Measurements from ENCODE around the gene RABIF.
A peak's percentile ranks its signal among the peaks of the same experiment; 100 is the strongest.

The RABIF gene

DNA sequence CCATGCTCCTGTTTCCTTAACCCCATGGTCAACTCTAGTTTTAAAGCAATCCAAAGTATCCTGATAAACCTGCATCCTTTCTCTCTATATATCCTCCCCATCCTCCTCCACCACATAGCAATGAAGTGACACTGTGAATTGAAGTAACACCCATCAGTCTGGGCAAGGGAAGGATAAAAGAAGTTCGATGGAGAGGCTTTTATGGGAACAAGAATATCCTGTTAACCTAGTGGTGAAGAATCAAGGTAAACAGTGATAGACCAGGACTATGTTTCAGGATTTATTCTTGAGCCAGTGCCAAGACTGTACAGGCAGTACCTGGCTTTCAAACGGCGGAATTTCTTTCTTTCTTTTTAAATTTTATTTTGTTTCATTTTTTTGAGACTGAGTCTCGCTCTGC lies 17.6 kb downstream of the RABIF start:
- no peak for DNase-seq

DNA sequence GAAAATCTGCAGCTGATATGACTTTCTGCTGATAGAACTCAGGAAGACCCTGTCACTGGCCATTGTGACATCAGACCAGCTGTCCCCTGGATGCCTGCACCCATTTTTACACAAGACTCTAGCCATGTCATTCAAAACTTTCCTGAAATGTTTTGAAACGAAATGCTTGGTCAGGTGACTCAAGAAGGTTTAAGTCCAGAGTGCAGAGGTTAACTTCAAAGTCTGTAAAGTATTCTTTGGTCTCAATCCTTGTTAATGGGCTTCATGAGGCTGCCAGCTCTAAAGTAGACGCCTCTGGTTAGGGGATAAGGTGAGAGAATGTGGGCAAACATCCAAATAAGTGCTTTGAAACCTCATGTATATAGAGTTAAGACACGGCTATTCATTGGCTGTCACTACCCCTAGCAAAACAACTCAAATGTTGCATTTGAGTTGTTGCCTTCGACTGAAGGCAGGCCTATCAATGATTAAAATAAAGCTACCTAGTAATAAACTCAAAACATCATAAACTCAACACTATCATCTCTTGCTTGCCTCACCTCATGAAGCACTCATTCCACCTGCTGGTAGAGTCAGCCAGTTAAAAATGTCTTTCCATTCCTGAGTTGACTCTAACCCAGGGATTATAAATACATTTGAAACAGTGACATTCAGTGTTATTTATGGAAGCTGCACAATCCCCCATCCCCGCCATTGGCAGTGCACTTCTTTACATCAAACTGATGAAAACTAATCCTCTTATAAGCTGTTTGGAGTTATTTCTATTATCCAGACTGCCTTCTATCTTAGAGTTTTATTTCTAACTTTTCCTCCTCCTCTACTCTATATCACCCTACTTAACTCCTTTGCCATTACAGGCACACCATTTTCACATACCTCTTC lies 26.0 kb downstream of the RABIF start:
- peak; percentile 45 for DNase-seq

DNA sequence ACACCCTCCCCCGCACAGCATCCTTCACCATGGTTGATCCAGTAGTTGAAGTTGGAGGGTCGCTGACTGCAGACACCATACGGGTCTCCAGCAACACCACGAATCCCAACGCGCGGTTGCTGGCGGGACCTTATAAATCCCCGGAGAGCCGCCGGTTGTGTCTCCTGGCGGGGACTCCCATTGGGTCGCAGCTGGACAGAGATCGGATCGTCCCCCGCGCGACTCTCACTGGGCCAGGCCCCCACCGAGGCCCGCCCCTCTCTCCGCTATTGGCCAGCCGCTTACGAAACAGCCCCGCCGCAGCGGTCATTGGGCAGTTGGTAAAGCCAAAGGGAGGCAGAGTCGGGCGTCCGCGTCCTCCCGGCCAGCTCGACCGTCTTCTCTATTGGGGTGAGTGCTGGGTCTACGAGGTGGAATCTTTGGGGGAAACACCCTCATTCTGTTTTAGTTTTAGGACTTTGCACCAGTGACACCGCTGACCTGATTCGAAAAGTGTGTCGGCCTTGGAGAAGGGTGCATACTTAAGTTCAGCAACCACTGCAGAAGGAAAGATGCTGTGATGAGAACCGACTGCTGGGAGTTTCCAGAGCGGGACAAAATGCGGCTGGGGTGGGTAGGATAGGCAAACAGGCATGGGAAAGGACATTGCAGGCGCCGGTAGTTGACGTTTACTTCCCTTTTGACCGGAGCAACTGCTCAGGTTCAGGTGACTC lies 27.4 kb downstream of the RABIF start:
- peak; percentile 98 for DNase-seq

DNA sequence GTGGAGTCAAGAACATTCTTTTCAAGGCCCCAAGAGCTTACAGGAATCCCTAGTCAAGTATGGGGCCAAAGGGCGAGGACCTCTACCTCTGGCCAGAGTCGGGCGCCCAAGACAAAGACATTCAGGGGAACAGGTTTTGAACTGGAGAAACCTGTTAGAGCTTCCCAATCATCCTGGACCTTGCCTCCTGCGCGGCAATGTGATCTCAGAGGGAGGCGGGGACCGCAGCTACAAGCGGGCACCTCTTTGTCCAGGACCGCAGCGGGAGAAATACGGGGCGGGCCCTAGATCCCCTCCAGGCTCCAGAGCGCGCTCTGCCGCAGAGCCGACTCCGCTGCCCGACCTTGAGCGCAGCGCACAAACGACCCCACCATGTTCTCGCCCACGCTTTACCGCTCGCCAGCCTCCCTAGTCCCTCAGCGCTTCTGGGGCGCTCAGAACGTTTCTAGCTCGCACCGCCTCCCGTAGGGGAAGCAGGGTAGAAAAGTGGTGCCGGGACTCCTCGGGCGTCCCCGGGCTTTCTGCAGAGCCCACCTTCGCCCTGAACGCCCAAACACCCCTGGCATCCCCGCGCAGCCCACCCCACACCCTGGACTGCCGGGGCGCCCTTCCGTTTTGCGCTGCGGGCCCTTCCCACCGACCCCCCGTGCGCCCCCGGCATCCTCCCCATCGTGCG lies 28.1 kb downstream of the RABIF start:
- peak; percentile 77 for DNase-seq

DNA sequence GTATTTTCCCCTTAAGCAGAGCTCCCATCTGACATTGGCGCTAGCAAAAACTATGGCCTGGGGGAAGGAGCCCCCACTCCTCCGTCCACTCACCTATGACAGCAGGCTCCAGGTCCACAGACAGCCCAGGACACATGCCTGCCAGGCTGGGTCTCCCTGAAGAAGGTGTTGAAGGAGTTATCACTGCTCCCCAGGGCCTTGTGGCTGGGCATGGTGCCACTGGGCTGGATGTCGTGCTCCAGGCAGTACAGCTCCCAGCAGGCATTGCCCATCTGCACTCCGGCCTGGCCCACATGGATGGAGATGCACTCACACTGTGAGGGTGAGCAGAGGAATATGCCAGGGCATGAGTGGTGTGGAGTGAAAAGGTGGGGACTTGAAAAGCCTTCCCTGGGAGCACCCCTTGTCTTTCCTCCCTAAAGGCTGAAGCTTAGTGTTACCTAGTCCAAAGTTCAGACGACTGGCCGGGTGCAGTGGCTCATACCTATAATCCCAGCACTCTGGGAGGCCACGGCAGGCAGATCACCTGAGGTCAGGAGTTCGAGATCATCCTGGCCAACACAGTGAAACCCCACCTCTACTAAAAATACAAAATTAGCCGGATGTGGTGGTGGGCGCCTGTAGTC lies 30.0 kb downstream of the RABIF start:
- DNase-seq: no peak

DNA sequence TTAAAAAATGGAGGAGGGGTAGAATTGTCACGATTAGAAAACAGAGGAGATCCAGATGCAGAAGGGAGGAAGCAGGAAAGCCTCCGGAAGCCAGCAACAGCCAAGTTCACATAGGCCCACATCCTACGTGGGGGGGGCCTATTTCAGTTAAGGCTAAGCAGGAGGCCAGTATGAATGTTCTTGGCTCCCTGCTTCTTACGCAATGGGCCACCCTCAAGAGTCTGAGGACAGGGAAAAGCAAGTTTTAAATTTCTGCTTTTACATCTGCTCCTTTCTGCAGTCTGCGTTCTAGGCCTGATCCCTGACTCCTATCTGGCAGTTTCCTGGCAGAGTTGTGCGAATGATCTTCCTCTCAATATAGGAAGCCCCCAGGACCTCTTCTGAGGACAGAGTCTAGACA lies 30.6 kb downstream of the RABIF start:
- DNase-seq: no peak

DNA sequence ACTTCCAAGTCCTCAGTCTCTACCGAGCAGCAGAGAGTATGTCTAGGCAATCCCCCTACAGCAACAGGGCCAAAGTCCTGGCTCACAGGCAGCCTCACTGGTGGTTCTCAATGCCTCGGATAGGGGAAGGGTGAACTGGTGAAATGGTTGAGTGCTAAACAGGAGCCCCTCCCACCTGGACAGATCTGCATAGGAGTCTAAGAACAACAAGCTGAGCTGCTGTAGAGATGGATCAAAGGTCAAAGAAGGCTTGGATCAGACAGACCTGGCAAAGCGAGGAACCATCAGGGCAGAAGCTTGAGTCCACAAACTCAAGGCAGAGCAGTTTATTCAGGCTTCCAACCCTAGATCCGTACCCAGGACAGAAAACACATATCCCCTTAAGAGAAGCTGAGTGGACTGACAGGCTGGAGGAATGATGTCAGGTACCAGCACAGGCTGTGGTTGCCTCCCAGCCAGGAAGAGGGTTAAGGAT lies 31.8 kb downstream of the RABIF start:
- no peak for DNase-seq

DNA sequence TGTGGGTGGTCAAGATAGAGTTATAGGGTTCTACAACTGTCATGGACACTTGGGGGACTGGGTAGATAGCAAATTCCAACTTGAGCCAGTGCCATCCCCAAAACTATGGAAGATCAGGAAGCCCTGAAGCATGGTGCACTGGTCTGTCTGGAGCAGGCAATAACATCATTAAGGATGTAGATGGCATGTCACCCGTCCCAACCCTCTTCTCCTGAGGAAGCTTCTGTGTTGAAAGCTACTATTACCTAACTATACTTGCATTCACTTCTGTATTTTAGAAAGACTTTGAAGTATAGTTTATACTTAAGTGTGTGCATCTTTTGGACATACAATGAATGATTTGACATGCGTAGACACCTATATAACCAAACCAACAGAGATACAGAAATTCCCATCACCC lies 32.9 kb downstream of the RABIF start:
- DNase-seq: no peak

DNA sequence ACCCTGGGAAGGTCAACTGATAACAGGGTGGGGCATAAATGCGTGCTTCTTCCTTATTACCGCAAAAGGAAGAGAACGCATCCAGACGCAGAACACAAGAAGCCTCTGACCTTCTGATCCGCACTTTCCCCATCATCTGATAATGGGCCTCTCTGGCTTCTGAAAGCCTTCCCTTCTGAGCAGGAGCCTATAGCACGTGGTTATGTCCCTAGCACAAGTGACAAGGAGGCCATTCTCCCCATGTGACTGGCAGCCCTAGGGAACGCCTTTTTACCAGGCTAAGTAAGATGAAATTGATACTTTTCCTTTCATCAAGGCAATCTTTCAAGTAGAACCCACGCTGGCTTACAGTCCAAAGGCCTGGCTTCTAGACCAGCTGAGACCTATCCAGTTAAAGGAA lies 34.2 kb downstream of the RABIF start:
- no peak for DNase-seq

DNA sequence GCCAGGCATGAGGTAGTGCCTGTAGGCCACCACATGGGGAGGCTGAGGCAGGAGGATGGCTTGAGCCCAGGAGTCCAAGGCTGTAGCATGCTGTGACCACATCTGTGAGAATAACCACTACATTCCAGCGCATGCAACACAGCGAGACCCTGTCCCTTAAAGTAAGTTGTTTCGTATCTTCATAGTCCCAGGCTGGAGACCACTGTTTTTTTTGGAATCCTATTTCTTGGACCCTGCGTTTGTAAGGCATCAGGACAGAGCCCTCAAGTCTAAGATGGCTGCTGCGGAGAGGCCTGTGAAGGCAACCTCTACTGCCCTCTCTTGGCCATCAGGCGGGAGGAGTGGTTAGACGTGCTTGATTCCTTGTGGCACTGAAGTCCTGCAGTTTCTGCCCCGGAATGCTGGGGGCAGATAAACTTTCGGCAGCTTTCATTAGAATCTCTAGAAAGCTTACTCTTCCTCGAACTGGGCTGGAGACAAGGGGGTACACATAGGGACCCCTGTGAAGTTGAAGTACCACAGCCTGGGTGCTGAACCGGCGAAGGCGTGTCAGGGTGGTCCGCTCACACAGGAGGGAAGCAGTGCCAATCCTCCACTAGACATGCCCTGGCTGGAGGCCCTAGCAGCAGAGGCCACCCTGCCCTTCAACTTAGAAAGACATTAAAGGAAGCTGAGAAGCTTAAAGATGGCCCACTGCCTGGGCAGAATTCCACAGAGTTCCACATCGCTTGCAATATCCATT lies 36.6 kb downstream of the RABIF start:
- DNase-seq: peak; percentile 86

DNA sequence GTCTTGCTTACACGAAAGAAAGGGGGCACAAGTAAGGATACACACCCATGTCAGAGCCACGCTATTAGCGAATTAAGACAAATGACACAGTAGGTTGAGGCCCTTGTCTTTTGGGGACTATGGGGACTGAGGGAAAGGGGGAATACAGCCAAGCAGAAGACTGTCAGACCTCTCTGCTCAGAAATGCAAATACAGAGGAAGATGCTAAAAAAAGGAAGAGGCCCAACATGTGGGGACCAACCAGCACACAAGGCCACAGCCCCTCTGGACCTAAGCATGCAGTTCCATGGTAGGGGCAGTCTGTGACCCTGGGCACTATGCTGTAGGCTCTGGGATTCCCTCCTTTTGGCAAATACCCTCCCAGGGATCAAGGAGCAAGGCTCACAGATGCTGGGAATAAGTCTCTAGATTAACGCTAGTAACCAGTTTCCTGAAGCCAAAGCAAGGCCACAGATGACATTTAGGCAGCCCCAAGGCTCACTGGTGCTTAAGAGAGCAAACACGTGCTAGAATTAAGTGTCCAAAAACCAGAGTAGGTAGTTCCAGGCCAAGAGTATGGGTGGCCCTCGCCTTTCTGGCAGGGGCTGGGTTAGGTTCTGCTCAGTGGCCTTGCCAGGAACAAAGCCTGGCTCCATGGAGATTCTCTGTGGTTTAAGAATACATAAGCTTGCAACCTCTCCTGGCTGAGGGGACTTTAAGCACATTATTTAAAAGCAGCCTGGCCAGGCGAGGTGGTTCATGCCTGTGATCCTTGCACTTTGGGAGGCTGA lies 38.2 kb downstream of the RABIF start:
- DNase-seq: peak; percentile 49

DNA sequence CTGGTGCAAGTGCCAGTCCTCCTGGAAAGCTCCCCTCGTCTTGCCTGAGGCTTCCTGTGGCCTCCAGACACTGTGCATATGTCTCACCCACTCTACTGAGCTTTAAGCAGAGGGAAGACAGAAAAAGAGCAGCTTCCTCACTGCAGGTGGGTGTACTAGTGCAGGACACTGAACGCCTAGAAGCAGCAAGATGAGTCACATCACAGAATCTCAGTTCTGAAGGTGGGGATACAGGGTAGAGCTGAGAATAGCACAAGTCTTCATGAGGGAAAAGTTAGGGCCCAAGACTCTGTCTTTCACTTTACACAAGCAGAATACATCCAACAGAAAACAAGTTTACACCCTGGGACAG lies 40.8 kb downstream of the RABIF start:
- no peak for DNase-seq

DNA sequence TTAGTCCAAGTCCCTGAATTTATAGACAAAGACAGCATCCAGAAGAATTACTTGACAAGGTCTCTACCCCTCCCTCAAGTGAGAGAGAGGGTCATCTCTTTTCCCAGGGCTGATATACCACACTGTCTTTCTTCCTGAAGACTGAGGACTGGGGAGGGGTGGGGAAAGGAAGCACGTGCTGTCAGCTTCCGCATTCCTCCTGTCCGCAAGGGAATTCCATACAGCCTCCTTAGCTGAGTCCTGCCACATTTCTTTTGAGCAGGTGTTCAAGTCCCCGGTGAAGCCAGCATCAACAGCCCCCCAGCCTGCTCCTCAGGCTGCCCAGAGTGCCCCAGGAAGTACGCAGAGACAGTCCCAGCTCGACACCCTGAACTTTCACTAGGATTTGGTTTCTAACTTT lies 44.0 kb downstream of the RABIF start:
- DNase-seq: no peak

DNA sequence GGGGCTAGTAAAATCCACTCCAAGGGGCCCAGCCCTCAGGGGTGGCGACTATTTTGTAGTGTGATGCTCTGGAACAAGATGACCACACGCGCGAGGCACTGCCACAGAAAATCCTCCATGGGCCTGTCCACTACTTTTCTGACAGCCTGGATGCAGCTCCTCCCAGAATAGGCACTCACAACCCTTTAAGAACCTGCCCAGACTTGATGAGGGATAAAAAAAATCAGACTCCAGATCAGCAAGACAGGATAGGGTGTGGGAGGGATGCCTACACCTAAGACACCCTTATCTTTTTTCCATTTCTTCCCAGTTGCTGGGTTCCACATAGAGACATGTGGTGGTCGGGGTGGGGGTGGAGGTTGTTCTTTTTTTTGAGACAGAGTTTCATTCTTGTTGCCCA lies 44.7 kb downstream of the RABIF start:
- DNase-seq: no peak

DNA sequence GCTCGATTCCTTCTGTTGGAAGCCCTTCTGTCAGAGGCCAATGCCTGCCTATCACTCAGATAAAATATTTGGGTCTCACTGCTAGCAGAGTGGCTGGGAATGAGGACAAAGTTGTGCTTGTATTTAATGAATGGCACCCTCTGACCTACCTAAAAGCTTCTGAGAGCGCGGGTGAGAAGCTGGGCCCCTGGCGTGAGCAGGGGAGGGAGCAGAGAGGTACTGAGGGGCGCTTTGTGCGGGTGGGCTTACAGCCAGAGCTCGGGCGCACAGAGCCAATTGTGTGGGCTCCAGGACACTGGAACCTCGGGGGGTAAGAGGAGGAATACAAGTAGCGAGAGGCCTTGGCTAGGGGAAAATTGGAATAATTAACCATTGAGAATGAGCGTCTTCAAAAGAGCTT lies 45.9 kb downstream of the RABIF start:
- no peak for DNase-seq

DNA sequence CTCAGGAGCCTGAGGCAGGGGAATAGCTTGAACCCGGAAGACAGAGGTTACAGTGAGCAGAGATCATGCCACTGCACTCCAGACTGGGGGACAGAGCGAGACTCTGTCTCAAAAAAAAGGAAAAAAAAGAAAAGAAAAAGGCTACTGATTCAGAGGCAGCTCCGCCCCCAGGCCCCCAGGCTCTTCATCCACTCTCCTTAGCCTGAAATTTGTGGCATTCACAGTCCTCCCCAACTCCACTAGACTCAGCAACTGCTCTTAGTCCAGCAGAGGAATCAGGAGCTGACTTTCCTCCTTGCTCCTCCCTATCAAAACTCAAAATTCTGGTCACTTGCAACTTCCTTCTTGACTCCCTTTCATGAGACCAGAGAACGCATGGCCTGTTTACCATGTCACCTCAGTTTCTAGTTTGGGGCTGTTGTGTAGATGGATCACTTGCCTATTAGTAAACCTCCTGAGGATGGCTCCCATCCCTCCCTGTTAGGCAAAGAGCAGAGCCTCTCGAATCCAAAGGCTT lies 51.1 kb downstream of the RABIF start:
- DNase-seq: no peak

DNA sequence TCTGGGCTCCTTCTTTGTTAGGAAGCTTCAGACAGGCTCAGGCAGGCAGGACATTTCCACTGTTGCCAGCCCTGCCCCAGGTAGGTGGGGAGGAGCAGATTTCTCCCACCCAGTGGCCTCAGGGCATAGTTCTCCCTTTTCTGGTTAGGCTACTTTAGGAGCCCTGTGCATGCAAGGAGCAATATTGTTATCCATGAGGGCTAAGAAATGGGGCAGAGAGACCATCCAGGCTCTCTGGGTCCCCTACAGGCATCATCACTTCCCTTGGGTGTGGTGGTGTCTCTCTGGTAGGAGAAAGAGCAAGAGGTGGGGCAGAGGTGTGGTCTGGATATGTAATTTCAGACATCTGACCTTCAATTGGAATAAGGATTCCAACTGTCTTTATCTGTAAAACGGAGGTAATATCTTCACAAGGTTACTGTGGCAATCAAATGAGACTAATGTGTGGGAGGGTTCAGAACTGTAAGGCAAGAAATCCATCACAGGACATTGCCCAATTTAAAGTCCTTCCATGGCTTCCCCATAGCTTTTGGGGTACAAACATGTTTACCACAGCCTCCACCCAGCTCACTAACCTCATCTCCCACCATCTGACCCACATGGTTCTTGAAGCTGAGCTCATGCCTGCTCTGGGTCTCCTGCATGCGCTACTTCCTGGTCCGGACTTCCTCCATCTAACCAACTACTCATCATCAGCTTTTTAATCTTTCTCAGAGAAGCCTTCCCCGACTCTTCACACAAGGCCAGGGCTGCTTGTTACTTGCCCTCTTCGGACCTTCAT lies 52.1 kb downstream of the RABIF start:
- no peak for DNase-seq

DNA sequence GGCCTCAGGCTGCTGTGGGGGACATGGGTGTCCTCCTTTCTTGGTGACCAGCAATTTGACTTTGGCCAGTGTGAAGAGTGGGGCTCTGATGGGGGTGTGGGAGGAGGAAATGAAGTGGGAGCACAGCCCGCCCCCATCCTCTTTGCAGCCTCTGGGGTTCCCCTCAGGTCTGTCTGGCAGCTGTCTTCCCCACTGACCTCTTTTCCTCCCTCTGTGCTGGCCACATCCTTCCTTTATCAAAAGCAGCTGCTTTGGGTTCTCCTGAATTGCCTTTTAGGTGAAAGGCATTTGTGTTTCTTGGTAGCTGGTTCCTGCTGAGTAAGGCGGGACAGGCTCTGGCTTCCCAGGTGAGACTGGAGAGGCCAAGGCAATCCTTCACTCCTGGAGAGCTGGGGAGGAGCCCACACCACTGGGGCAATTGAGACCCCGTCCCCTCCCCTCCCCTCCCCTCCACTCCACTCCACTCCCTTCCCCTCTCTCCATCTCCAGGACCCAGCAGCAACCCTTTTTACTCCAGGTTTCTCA lies 53.3 kb downstream of the RABIF start:
- DNase-seq: no peak

DNA sequence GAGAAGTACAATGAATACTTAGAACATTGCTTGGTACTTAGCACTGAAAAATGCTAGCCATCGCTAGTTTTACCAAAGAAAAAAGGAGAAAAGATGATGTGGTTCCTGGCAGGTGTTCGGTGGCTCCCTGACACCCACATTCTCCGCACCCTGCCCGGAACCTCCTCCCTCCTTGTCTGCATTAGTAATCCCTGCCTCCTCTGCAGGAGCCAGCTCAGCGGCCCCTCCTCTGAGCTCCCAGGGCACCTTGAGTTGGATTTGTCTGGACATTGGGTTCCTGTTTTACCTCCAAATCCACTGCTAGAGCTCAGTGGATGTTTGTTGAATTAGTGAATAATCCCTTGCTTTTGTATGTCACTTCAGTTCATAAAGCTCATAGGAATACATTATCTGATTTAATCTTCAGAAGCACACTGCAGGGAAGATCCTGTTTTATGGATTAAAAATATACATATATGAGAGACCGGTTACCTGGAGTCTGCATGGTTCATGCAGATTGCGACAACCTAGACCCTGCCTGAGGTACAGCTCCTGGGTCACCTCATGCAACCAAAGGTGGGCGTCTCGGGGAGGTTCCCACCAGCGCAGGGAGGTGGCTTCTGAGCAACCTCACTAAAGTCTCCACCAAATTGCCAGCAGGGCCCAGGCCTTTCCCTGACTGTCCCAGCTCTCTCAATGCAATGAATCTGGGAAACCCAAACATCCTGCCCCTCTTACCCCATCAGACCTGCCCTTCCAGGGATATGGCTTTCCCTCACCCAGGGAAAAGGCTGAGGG lies 54.0 kb downstream of the RABIF start:
- peak; percentile 61 for DNase-seq

DNA sequence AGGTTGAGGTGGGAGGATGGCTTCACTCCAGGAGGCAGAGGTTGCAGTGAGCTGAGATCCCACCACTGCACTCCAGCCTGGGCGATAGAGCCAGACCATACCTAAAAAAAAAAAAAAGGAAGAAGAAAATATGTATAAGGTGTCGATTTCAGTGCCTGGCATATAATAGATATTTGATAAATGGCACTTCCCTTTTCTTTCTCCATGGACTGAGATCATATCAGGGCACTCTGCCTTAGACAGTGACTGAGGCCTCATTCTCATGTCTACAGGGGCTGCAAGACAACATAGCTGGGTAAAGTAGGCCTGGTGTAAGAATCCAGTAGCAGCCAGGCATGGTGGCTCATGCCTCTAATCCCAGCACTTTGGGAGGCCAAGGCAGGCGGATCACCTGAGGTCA lies 57.0 kb downstream of the RABIF start:
- DNase-seq: no peak

Data from NCI-H82 (cell line).